IMR-90 (cell line): ENCODE measurements around the gene DONSON. TPM values are rescaled to one million over a fixed set of nuclear protein-coding genes. Genes with fewer than 3 reads are reported as not detected.

ENCODE experiments used
- ATAC-seq: fragments of 200-7000 bp; cut with Tn5 transposase; 2 replicates; pipeline ENCODE4 v1.9.1; 2020; ENCODE audit warnings: low read depth, mild to moderate bottlenecking, moderate library complexity
- BruUV-seq: library from RNA; stranded (reverse); fragments of 400-500 nt; replicated peaks from 2 replicates; lab custom pipeline; 2021; lab: Mats Ljungman, UMichigan
- CTCF ChIA-PET: fragments of 300-600 bp; formaldehyde crosslinking; extraction: SDS; loops from one replicate; lab custom pipeline; 2021; ENCODE audit warnings: antibody characterized with exemption; lab: Yijun Ruan, JAX
- POLR2A ChIA-PET: fragments of 300-600 bp; sonication (Branson Sonifier 250); formaldehyde crosslinking; loops from one replicate; lab custom pipeline; 2022; ENCODE audit warnings: antibody characterized with exemption; ENCODE audit not compliant: unreplicated experiment; lab: Charles Lee
- DNase-seq: peaks from one replicate; pipeline ENCODE4 v3.0.0; 2013
- H2AFZ ChIP-seq: replicated peaks from 2 replicates; pipeline ENCODE3; 2013; ENCODE audit warnings: low read length, mild to moderate bottlenecking; ENCODE audit not compliant: poor library complexity
- H2AK5ac ChIP-seq: 2 replicates; pipeline ENCODE4 v1.6.1; 2013; ENCODE audit warnings: low read depth, low read length, inconsistent platforms
- H2AK9ac ChIP-seq: replicated peaks from 2 replicates; pipeline ENCODE3; 2013; ENCODE audit warnings: mild to moderate bottlenecking, low read depth, low read length, moderate library complexity; ENCODE audit not compliant: poor library complexity
- H2BK120ac ChIP-seq: 2 replicates; pipeline ENCODE4 v1.6.1; 2013; ENCODE audit warnings: low read depth, low read length, inconsistent platforms
- H2BK15ac ChIP-seq: 3 replicates; pipeline ENCODE4 v1.6.1; 2013; ENCODE audit warnings: low read depth, low read length, inconsistent platforms
- H2BK20ac ChIP-seq: 2 replicates; pipeline ENCODE4 v1.6.1; 2013; ENCODE audit warnings: low read depth, mild to moderate bottlenecking, inconsistent platforms, low read length, moderate library complexity
- H2BK5ac ChIP-seq: 2 replicates; pipeline ENCODE4 v1.6.1; 2013; ENCODE audit warnings: mild to moderate bottlenecking, low read depth, low read length, inconsistent platforms; ENCODE audit not compliant: poor library complexity, severe bottlenecking
- H3K14ac ChIP-seq: replicated peaks from 2 replicates; pipeline ENCODE4 v1.6.1; 2013; ENCODE audit warnings: low read depth, low read length, inconsistent platforms
- H3K18ac ChIP-seq: 2 replicates; pipeline ENCODE4 v1.6.1; 2013; ENCODE audit warnings: low read depth, low read length, control low read depth
- H3K23ac ChIP-seq: 2 replicates; pipeline ENCODE4 v1.6.1; 2013; ENCODE audit warnings: low read depth, low read length, inconsistent platforms
- H3K27ac ChIP-seq: 2 replicates; pipeline ENCODE4 v1.5.1; 2013; ENCODE audit warnings: mild to moderate bottlenecking, control low read depth, low read length; ENCODE audit not compliant: insufficient read depth
- H3K27me3 ChIP-seq: 2 replicates; pipeline ENCODE4 v1.6.1; 2013; ENCODE audit warnings: low read length; ENCODE audit not compliant: control insufficient read depth, insufficient read depth
- H3K36me3 ChIP-seq: 2 replicates; pipeline ENCODE4 v1.6.1; 2013; ENCODE audit warnings: low read length, mixed read lengths; ENCODE audit not compliant: control insufficient read depth, insufficient read depth
- H3K4ac ChIP-seq: 2 replicates; pipeline ENCODE4 v1.6.1; 2013; ENCODE audit warnings: low read depth, low read length, inconsistent platforms
- H3K4me1 ChIP-seq: 2 replicates; pipeline ENCODE4 v1.6.1; 2013; ENCODE audit warnings: low read length, mixed read lengths; ENCODE audit not compliant: control insufficient read depth, insufficient read depth
- H3K4me2 ChIP-seq: 2 replicates; pipeline ENCODE4 v1.6.1; 2013; ENCODE audit warnings: low read depth, mild to moderate bottlenecking, control low read depth, low read length, moderate library complexity
- H3K4me3 ChIP-seq: 2 replicates; pipeline ENCODE4 v1.5.1; 2013; ENCODE audit warnings: low read depth, mild to moderate bottlenecking, control low read depth, low read length, moderate library complexity; ENCODE audit not compliant: insufficient read depth
- H3K56ac ChIP-seq: 2 replicates; pipeline ENCODE4 v1.6.1; 2013; ENCODE audit warnings: low read length, inconsistent platforms; ENCODE audit not compliant: insufficient read depth; ENCODE audit errors: extremely low read depth
- H3K79me1 ChIP-seq, 2 experiments: 2 replicates each; pipeline ENCODE4 v1.6.1; 2013; ENCODE audit warnings: low read length in 2 of 2, inconsistent platforms in 1 of 2, low read depth in 1 of 2
- H3K9ac ChIP-seq: 2 replicates; pipeline ENCODE4 v1.6.1; 2013; ENCODE audit warnings: low read depth, low read length, control low read depth
- H3K9me1 ChIP-seq: 2 replicates; pipeline ENCODE4 v1.6.1; 2013; ENCODE audit warnings: low read length, inconsistent platforms; ENCODE audit not compliant: insufficient read depth
- H3K9me3 ChIP-seq: 2 replicates; pipeline ENCODE4 v1.6.1; 2013; ENCODE audit warnings: low read length; ENCODE audit not compliant: control insufficient read depth, insufficient read depth
- H4K20me1 ChIP-seq: 2 replicates; pipeline ENCODE4 v1.6.1; 2013; ENCODE audit warnings: low read length, inconsistent platforms; ENCODE audit not compliant: insufficient read depth
- H4K5ac ChIP-seq: 2 replicates; pipeline ENCODE4 v1.6.1; 2013; ENCODE audit warnings: mild to moderate bottlenecking, low read depth, low read length, control low read depth
- H4K8ac ChIP-seq, 2 experiments: 2 replicates each; pipeline ENCODE4 v1.6.1; 2013; ENCODE audit warnings: low read depth in 2 of 2, low read length in 2 of 2, control low read depth in 1 of 2, inconsistent platforms in 1 of 2
- H4K91ac ChIP-seq: 2 replicates; pipeline ENCODE4 v1.6.1; 2013; ENCODE audit warnings: low read depth, low read length, inconsistent platforms; ENCODE audit not compliant: insufficient read depth
- BHLHE40 ChIP-seq: fragments of 150-350 bp; IDR thresholded peaks from 2 replicates; pipeline ENCODE4 v1.6.1; 2016; ENCODE audit warnings: mild to moderate bottlenecking, low read depth, low read length
- CEBPB ChIP-seq: IDR thresholded peaks from 2 replicates; pipeline ENCODE4 v1.6.1; 2012; ENCODE audit warnings: low read depth, low read length, improper control_type of control experiment
- CHD1 ChIP-seq: IDR thresholded peaks from 2 replicates; pipeline ENCODE4 v1.6.1; 2012; ENCODE audit warnings: low read depth, low read length, improper control_type of control experiment
- CTCF ChIP-seq: conservative IDR thresholded peaks from 2 replicates; pipeline ENCODE4 v1.5.1; 2012; ENCODE audit warnings: mild to moderate bottlenecking, low read depth, low read length, improper control_type of control experiment
- FOS ChIP-seq: fragments of 150-350 bp; IDR thresholded peaks from 2 replicates; pipeline ENCODE4 v1.6.1; 2016; ENCODE audit warnings: low read depth, low read length
- MAFK ChIP-seq: IDR thresholded peaks from 2 replicates; pipeline ENCODE4 v1.6.1; 2012; ENCODE audit warnings: low read depth, low read length, improper control_type of control experiment
- MAZ ChIP-seq: IDR thresholded peaks from 2 replicates; pipeline ENCODE4 v1.6.1; 2012; ENCODE audit warnings: low read depth, mild to moderate bottlenecking, low read length, improper control_type of control experiment, moderate library complexity, borderline replicate concordance
- MXI1 ChIP-seq: IDR thresholded peaks from 2 replicates; pipeline ENCODE4 v1.6.1; 2012; ENCODE audit warnings: low read depth, mild to moderate bottlenecking, low read length, moderate library complexity, borderline replicate concordance
- NFE2L2 ChIP-seq: fragments of 150-350 bp; IDR thresholded peaks from 2 replicates; pipeline ENCODE4 v1.6.1; 2016; ENCODE audit warnings: low read depth, mild to moderate bottlenecking, low read length
- POLR2A ChIP-seq: IDR thresholded peaks from 2 replicates; pipeline ENCODE4 v1.6.1; 2012; ENCODE audit warnings: mild to moderate bottlenecking, low read depth, low read length
- RAD21 ChIP-seq: IDR thresholded peaks from 2 replicates; pipeline ENCODE4 v1.6.1; 2012; ENCODE audit warnings: low read length, improper control_type of control experiment
- RCOR1 ChIP-seq: IDR thresholded peaks from 2 replicates; pipeline ENCODE4 v1.6.1; 2012; ENCODE audit warnings: mild to moderate bottlenecking, low read length, improper control_type of control experiment; ENCODE audit not compliant: insufficient replicate concordance
- RFX5 ChIP-seq: IDR thresholded peaks from 2 replicates; pipeline ENCODE4 v1.8.0; 2012; ENCODE audit warnings: low read depth, mild to moderate bottlenecking, low read length, moderate library complexity
- SMC3 ChIP-seq: fragments of 150-350 bp; IDR thresholded peaks from 2 replicates; pipeline ENCODE4 v1.6.1; 2016; ENCODE audit warnings: low read depth, mild to moderate bottlenecking, antibody characterized with exemption, low read length, moderate library complexity
- WGBS, 2 experiments: methylation state at CpG; one replicate each; pipeline versions ENCODE4 v1.1.5 to v1.1.7; 2013; ENCODE audit warnings: missing lambda C conversion rate in 2 of 2; ENCODE audit not compliant: insufficient read length in 1 of 2; ENCODE audit errors: extremely low coverage in 2 of 2; 5-methylcytosine and 5-hydroxymethylcytosine counted together
- dilution Hi-C: fragments of 300-500 bp; cut with HindIII; formaldehyde crosslinking; loops from one replicate; pipeline ENCODE4 v1.14.3; 2018; ENCODE audit warnings: low sequenced_read_pairs; ENCODE audit not compliant: unreplicated experiment
- in situ Hi-C: fragments of 300-500 bp; cut with MboI; formaldehyde crosslinking; loops from 3 replicates; pipeline ENCODE4 v1.14.3; 2019; ENCODE audit warnings: low sequenced_read_pairs, inconsistent platforms, mixed read lengths
- intact Hi-C: fragments of 100-400 bp; cut with micrococcal nuclease; formaldehyde crosslinking; loops from 2 replicates; pipeline ENCODE4 v1.10.0; 2022
- polyA plus RNA-seq, 3 experiments: library from polyadenylated mRNA; depleted of rRNA; stranded (reverse); fragments of >200 nt; gene quantifications; 2 replicates each; pipeline ENCODE4 v1.2.3, GENCODE V29; 2012; ENCODE audit warnings: low replicate concordance in 1 of 3
- total RNA-seq: library from RNA; depleted of rRNA; stranded (reverse); fragments of >200 nt; gene quantifications from 2 replicates; pipeline ENCODE4 v1.2.3, GENCODE V29; 2012
- TF ChIP-seq, protein P1 (sequence below): fragments of 150-350 bp; IDR thresholded peaks from 2 replicates; pipeline ENCODE4 v1.6.1; 2016; ENCODE audit warnings: low read depth, mild to moderate bottlenecking, low read length, moderate library complexity, borderline replicate concordance
- TF ChIP-seq, protein P2 (sequence below): fragments of 150-350 bp; IDR thresholded peaks from 2 replicates; pipeline ENCODE4 v1.6.1; 2017; ENCODE audit warnings: mild to moderate bottlenecking, antibody characterized with exemption, low read length, low read depth

Gene DONSON
- total and polyA plus RNA-seq, 2 of the 4 experiments (the other 2 are of a cell fraction): 14.3 to 16.6 TPM

- POLR2A ChIA-PET: no interaction called here
- no peaks in the 10 kb centered on the region for H3K27me3 ChIP-seq
- in situ Hi-C loops (no loop called here), intact Hi-C loops (no loop called here), dilution Hi-C loops (no loop called here)
- CTCF ChIA-PET: interaction anchor here (0.7 kb wide), 1 partner anchor 223 kb away, joined by 3 read pairs; no protein-coding TSS in a partner anchor
- H4K20me1 ChIP-seq: no peaks in the 10 kb centered on the region
- no peak overlapping the region for H2BK20ac ChIP-seq
- no peak overlapping the region for H3K27ac ChIP-seq
- H3K4ac ChIP-seq: no peak overlapping the region
- H3K18ac ChIP-seq: no peak overlapping the region
- no peak overlapping the region for H2AK9ac ChIP-seq
- H2AFZ ChIP-seq: no peak overlapping the region
- H3K9me1 ChIP-seq: peaks cover 2% of the 10 kb centered on the region; the same call in 1 of the 2 replicates
- H3K36me3 ChIP-seq: peaks cover 12% of the 10 kb centered on the region
- no peak overlapping the region for H2AK5ac ChIP-seq
- no peak overlapping the region for H4K8ac ChIP-seq
- H4K91ac ChIP-seq: no peak overlapping the region
- H3K4me3 ChIP-seq: no peak overlapping the region
- no peak overlapping the region for H3K9ac ChIP-seq
- 80% methylated on average over 2 of the region's 7 CpGs; no CpG with 5 or more reads in 1 of the 2 experiments for WGBS, 2 experiments
- H2BK120ac ChIP-seq: no peak overlapping the region
- ATAC-seq (no peak), DNase-seq (no peak)
- H3K79me1 ChIP-seq: no peaks in the 10 kb centered on the region
- no peak overlapping the region for H3K56ac ChIP-seq
- H4K5ac ChIP-seq: no peak overlapping the region
- no peak overlapping the region for H2BK15ac ChIP-seq
- H3K14ac ChIP-seq: no peak overlapping the region
- H3K23ac ChIP-seq: no peak overlapping the region
- no peak overlapping the region for H2BK5ac ChIP-seq
- TF ChIP-seq RAD21 (no peak), CTCF (no peak), MAFK (no peak), CHD1 (no peak), SMC3 (no peak), MXI1 (no peak), POLR2A (no peak), MAZ (no peak), BHLHE40 (no peak), CEBPB (no peak), RCOR1 (no peak), NFE2L2 (no peak), FOS (no peak), RFX5 (no peak)
- TF ChIP-seq, protein P1, sequence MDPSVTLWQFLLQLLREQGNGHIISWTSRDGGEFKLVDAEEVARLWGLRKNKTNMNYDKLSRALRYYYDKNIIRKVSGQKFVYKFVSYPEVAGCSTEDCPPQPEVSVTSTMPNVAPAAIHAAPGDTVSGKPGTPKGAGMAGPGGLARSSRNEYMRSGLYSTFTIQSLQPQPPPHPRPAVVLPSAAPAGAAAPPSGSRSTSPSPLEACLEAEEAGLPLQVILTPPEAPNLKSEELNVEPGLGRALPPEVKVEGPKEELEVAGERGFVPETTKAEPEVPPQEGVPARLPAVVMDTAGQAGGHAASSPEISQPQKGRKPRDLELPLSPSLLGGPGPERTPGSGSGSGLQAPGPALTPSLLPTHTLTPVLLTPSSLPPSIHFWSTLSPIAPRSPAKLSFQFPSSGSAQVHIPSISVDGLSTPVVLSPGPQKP: no peak
- TF ChIP-seq, protein P2, sequence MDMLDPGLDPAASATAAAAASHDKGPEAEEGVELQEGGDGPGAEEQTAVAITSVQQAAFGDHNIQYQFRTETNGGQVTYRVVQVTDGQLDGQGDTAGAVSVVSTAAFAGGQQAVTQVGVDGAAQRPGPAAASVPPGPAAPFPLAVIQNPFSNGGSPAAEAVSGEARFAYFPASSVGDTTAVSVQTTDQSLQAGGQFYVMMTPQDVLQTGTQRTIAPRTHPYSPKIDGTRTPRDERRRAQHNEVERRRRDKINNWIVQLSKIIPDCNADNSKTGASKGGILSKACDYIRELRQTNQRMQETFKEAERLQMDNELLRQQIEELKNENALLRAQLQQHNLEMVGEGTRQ: no peak
- H3K4me1 ChIP-seq: no peaks in the 10 kb centered on the region
- no TSS peak for BruUV-seq
- H3K9me3 ChIP-seq: no peaks in the 10 kb centered on the region
- H3K4me2 ChIP-seq: no peak overlapping the region
Measured at GRCh38 chr21:33611006-33611744, 22.7 kb upstream of the DONSON start.
